Mesenchymal stem cell (in vitro differentiated cells and primary cell): Measurements from ENCODE around the gene NTSR1.

ENCODE experiments used
- DNase-seq: peaks from one replicate; pipeline ENCODE4 v3.0.0-alpha.2; 2013
- H2AFZ ChIP-seq: one replicate; pipeline ENCODE4 v1.6.1; 2013; ENCODE audit warnings: low read depth, mild to moderate bottlenecking, control low read depth, inconsistent platforms, low read length, moderate library complexity
- H2AK5ac ChIP-seq: 2 replicates; pipeline ENCODE4 v1.6.1; 2013; ENCODE audit warnings: low read length, moderate library complexity, mild to moderate bottlenecking, inconsistent platforms; ENCODE audit not compliant: severe bottlenecking
- H2BK120ac ChIP-seq: one replicate; pipeline ENCODE4 v1.6.1; 2013; ENCODE audit warnings: low read depth, mild to moderate bottlenecking, inconsistent platforms, low read length, moderate library complexity
- H2BK12ac ChIP-seq, 2 experiments: one replicate each; pipeline ENCODE4 v1.6.1; 2013; ENCODE audit warnings: inconsistent platforms in 2 of 2, low read length in 2 of 2, mild to moderate bottlenecking in 2 of 2, moderate library complexity in 2 of 2, control low read depth in 1 of 2
- H2BK15ac ChIP-seq: one replicate; pipeline ENCODE4 v1.6.1; 2013; ENCODE audit warnings: mild to moderate bottlenecking, low read depth, inconsistent platforms; ENCODE audit not compliant: poor library complexity, severe bottlenecking
- H2BK5ac ChIP-seq: 2 replicates; pipeline ENCODE4 v1.6.1; 2013; ENCODE audit warnings: low read depth, mild to moderate bottlenecking, low read length, control low read depth, inconsistent platforms; ENCODE audit not compliant: poor library complexity, severe bottlenecking
- H3K14ac ChIP-seq, 2 experiments: one replicate each; pipeline ENCODE4 v1.6.1; 2013; ENCODE audit warnings: inconsistent platforms in 2 of 2, low read length in 2 of 2, control low read depth in 1 of 2, mild to moderate bottlenecking in 1 of 2, moderate library complexity in 1 of 2
- H3K18ac ChIP-seq, 2 experiments: one replicate each; pipeline ENCODE4 v1.6.1; 2013; ENCODE audit warnings: inconsistent platforms in 2 of 2, low read length in 2 of 2, control low read depth in 1 of 2, low read depth in 1 of 2, mild to moderate bottlenecking in 1 of 2
- H3K23ac ChIP-seq, 2 experiments: one replicate each; pipeline ENCODE4 v1.6.1; 2013; ENCODE audit warnings: inconsistent platforms in 2 of 2, low read length in 2 of 2, mild to moderate bottlenecking in 2 of 2, moderate library complexity in 2 of 2, control low read depth in 1 of 2
- H3K27ac ChIP-seq: 2 replicates; pipeline ENCODE4 v1.5.1; 2013; ENCODE audit warnings: mild to moderate bottlenecking, moderate library complexity, low read length, control low read depth, inconsistent platforms; ENCODE audit not compliant: poor library complexity, severe bottlenecking
- H3K27me3 ChIP-seq, 2 experiments: 2 replicates each; pipeline versions ENCODE4 v1.6.1 to v1.7.0; 2013; ENCODE audit warnings: low read length in 2 of 2, mild to moderate bottlenecking in 2 of 2, moderate library complexity in 2 of 2, control low read depth in 1 of 2, inconsistent platforms in 1 of 2; ENCODE audit not compliant: control insufficient read depth in 1 of 2, insufficient read depth in 1 of 2
- H3K36me3 ChIP-seq, 2 experiments: 2 replicates each; pipeline versions ENCODE4 v1.6.1 to v1.7.0; 2013; ENCODE audit warnings: low read length in 2 of 2, control low read depth in 1 of 2, inconsistent platforms in 1 of 2, low read depth in 1 of 2, mild to moderate bottlenecking in 1 of 2; ENCODE audit not compliant: insufficient read depth in 2 of 2, control insufficient read depth in 1 of 2
- H3K4ac ChIP-seq, 2 experiments: one replicate each; pipeline ENCODE4 v1.6.1; 2013; ENCODE audit warnings: inconsistent platforms in 2 of 2, low read length in 2 of 2, mild to moderate bottlenecking in 2 of 2, moderate library complexity in 2 of 2, control low read depth in 1 of 2, low read depth in 1 of 2
- H3K4me1 ChIP-seq: 2 replicates; pipeline ENCODE4 v1.6.1; 2013; ENCODE audit warnings: low read depth, low read length, control low read depth; ENCODE audit not compliant: control insufficient read depth, insufficient read depth
- H3K4me2 ChIP-seq: 2 replicates; pipeline ENCODE4 v1.6.1; 2013; ENCODE audit warnings: low read length, mild to moderate bottlenecking, inconsistent platforms; ENCODE audit not compliant: poor library complexity, severe bottlenecking
- H3K4me3 ChIP-seq, 2 experiments: 2 replicates each; pipeline versions ENCODE4 v1.5.1 to v1.7.0; 2013; ENCODE audit warnings: low read length in 2 of 2, mild to moderate bottlenecking in 2 of 2, control low read depth in 1 of 2, low read depth in 1 of 2; ENCODE audit not compliant: insufficient read depth in 1 of 2
- H3K79me1 ChIP-seq: replicated peaks from 2 replicates; pipeline ENCODE4 v1.6.1; 2013; ENCODE audit warnings: mild to moderate bottlenecking, control low read depth, low read length, inconsistent platforms; ENCODE audit not compliant: poor library complexity, severe bottlenecking
- H3K9ac ChIP-seq: 2 replicates; pipeline ENCODE4 v1.7.0; 2013; ENCODE audit warnings: mild to moderate bottlenecking, low read length, moderate library complexity
- H3K9me3 ChIP-seq: 2 replicates; pipeline ENCODE4 v1.7.0; 2013; ENCODE audit warnings: mild to moderate bottlenecking, low read length; ENCODE audit not compliant: control insufficient read depth
- H4K8ac ChIP-seq: one replicate; pipeline ENCODE4 v1.6.1; 2013; ENCODE audit warnings: inconsistent platforms, mild to moderate bottlenecking, low read length, moderate library complexity
- H4K91ac ChIP-seq: one replicate; pipeline ENCODE4 v1.6.1; 2013; ENCODE audit warnings: mild to moderate bottlenecking, low read length, inconsistent platforms
- WGBS: methylation state at CpG from one replicate; pipeline ENCODE4 v1.1.7; 2013; ENCODE audit warnings: mixed read lengths; 5-methylcytosine and 5-hydroxymethylcytosine counted together

The NTSR1 gene

GRCh38 chr20:62782893-62783278 lies 74.2 kb downstream of the NTSR1 start:
- no peak overlapping the region for H2BK12ac ChIP-seq
- H3K23ac ChIP-seq: no peak overlapping the region
- no peak overlapping the region for H2BK5ac ChIP-seq
- no peaks in the 10 kb centered on the region for H3K9me3 ChIP-seq
- WGBS: 69% methylated on average over 9 of the region's 9 CpGs
- no peak overlapping the region for H2AK5ac ChIP-seq
- H3K9ac ChIP-seq: no peak overlapping the region
- no peak overlapping the region for H3K14ac ChIP-seq
- no peak overlapping the region for H4K91ac ChIP-seq
- H2AFZ ChIP-seq: no peak overlapping the region
- H3K4me3 ChIP-seq: no peak overlapping the region
- H3K4me1 ChIP-seq: no peaks in the 10 kb centered on the region
- no peak overlapping the region for H3K4me2 ChIP-seq
- no peak overlapping the region for H3K18ac ChIP-seq
- no peak overlapping the region for H2BK120ac ChIP-seq
- H3K27me3 ChIP-seq: peaks cover 19 to 21% of the 10 kb centered on the region in 2 experiments
- no peaks in the 10 kb centered on the region for H3K79me1 ChIP-seq
- no peak overlapping the region for H3K4ac ChIP-seq
- H4K8ac ChIP-seq: no peak overlapping the region
- no peak overlapping the region for H2BK15ac ChIP-seq
- H3K27ac ChIP-seq: no peak overlapping the region
- DNase-seq: no peak
- H3K36me3 ChIP-seq: no peaks in the 10 kb centered on the region

GRCh38 chr20:62784497-62784896 lies 75.9 kb downstream of the NTSR1 start:
- H4K91ac ChIP-seq: no peak overlapping the region
- no peak overlapping the region for H3K4me2 ChIP-seq
- peak overlapping the region; percentile 12 for H2BK15ac ChIP-seq
- H3K14ac ChIP-seq: no peak overlapping the region
- H3K4me3 ChIP-seq: no peak overlapping the region
- peaks cover 28 to 33% of the 10 kb centered on the region in 2 experiments for H3K27me3 ChIP-seq
- no peak overlapping the region for H2BK5ac ChIP-seq
- H4K8ac ChIP-seq: no peak overlapping the region
- peaks cover 2% of the 10 kb centered on the region for H3K4me1 ChIP-seq
- H2BK120ac ChIP-seq: no peak overlapping the region
- no peak overlapping the region for H2AFZ ChIP-seq
- H3K18ac ChIP-seq: no peak overlapping the region
- H3K4ac ChIP-seq: no peak overlapping the region
- no peak for DNase-seq
- H3K23ac ChIP-seq: no peak overlapping the region
- no peaks in the 10 kb centered on the region for H3K79me1 ChIP-seq
- H3K36me3 ChIP-seq: no peaks in the 10 kb centered on the region
- H3K9me3 ChIP-seq: no peaks in the 10 kb centered on the region
- 93% methylated on average over 16 of the region's 16 CpGs for WGBS
- H2BK12ac ChIP-seq: no peak overlapping the region
- no peak overlapping the region for H3K9ac ChIP-seq
- H3K27ac ChIP-seq: no peak overlapping the region
- H2AK5ac ChIP-seq: no peak overlapping the region

- Histone ChIP-seq H2BK12ac (no peak overlapping the region), H3K9me3 (no peaks in the 10 kb centered on the region), H2BK15ac (no peak overlapping the region), H3K23ac (no peak overlapping the region), H3K4me3 (no peak overlapping the region), H3K4me1 (peaks cover 2% of the 10 kb centered on the region), H3K4me2 (no peak overlapping the region), H2AK5ac (no peak overlapping the region), H3K18ac (no peak overlapping the region), H3K27me3 (peaks cover 29% of the 10 kb centered on the region in 2 experiments), H3K79me1 (no peaks in the 10 kb centered on the region), H3K14ac (no peak overlapping the region), H2AFZ (no peak overlapping the region), H4K8ac (no peak overlapping the region), H2BK120ac (no peak overlapping the region), H2BK5ac (no peak overlapping the region), H3K27ac (no peak overlapping the region), H3K9ac (no peak overlapping the region), H3K36me3 (no peaks in the 10 kb centered on the region), H4K91ac (no peak overlapping the region), H3K4ac (no peak overlapping the region)
- no peak for DNase-seq
- WGBS: 57% methylated on average over 11 of the region's 11 CpGs
Measured at GRCh38 chr20:62785393-62785792, 76.8 kb downstream of the NTSR1 start.

DNA sequence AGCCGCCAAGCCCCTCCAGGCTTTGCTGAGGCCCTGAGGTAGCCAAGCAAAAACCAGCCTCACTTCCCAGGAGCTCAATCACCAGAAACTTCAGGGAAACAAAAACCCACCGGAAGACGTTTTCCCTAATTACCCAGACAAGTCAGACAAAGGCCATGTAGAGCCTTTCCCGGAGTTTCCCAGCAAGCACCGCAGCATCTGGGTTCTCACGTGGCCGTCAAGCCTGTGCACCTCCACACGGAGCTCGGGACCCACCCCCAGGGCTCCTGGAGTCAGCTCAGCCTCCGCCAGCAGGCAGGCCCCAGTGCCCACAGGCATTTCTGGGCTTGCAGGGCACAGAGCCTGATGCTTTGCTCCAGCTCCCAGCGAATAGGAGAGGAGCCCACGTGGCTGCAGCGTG lies 77.5 kb downstream of the NTSR1 start:
- Histone ChIP-seq H3K36me3 (no peaks in the 10 kb centered on the region), H2BK120ac (no peak overlapping the region), H3K4me1 (peaks cover 3% of the 10 kb centered on the region), H3K18ac (no peak overlapping the region), H3K4me3 (no peak overlapping the region), H3K79me1 (no peaks in the 10 kb centered on the region), H4K8ac (no peak overlapping the region), H3K9ac (no peak overlapping the region), H2BK5ac (no peak overlapping the region), H3K27ac (no peak overlapping the region), H3K9me3 (no peaks in the 10 kb centered on the region), H2BK12ac (no peak overlapping the region), H3K27me3 (peaks cover 23 to 25% of the 10 kb centered on the region in 2 experiments), H4K91ac (no peak overlapping the region), H2AFZ (no peak overlapping the region), H3K14ac (peak overlapping the region in 1 of 2 experiments; percentile 53), H2BK15ac (no peak overlapping the region), H3K23ac (no peak overlapping the region), H2AK5ac (no peak overlapping the region), H3K4me2 (no peak overlapping the region), H3K4ac (no peak overlapping the region)
- DNase-seq: no peak
- WGBS: 75% methylated on average over 13 of the region's 13 CpGs
